KOPT-K1 (cell line): ENCODE measurements around the gene DENND1A.

Experiments used
- H3K27ac ChIP-seq: fragments of 200-600 bp; sonication (generic); 2 replicates; pipeline ENCODE4 v1.5.1; 2016; ENCODE audit warnings: antibody characterized with exemption, mild to moderate bottlenecking, low read depth, low read length; ENCODE audit not compliant: poor library complexity, severe bottlenecking
- H3K36me3 ChIP-seq: fragments of 200-600 bp; sonication (generic); 2 replicates; pipeline ENCODE4 v1.5.1; 2017; ENCODE audit warnings: antibody characterized with exemption, mild to moderate bottlenecking, low read length, moderate library complexity; ENCODE audit not compliant: insufficient read depth
- H3K9me3 ChIP-seq: fragments of 200-600 bp; sonication (generic); 2 replicates; pipeline ENCODE4 v1.5.1; 2017; ENCODE audit warnings: antibody characterized with exemption, low read length, mild to moderate bottlenecking; ENCODE audit not compliant: insufficient read depth, poor library complexity, severe bottlenecking

Gene DENND1A

DNA sequence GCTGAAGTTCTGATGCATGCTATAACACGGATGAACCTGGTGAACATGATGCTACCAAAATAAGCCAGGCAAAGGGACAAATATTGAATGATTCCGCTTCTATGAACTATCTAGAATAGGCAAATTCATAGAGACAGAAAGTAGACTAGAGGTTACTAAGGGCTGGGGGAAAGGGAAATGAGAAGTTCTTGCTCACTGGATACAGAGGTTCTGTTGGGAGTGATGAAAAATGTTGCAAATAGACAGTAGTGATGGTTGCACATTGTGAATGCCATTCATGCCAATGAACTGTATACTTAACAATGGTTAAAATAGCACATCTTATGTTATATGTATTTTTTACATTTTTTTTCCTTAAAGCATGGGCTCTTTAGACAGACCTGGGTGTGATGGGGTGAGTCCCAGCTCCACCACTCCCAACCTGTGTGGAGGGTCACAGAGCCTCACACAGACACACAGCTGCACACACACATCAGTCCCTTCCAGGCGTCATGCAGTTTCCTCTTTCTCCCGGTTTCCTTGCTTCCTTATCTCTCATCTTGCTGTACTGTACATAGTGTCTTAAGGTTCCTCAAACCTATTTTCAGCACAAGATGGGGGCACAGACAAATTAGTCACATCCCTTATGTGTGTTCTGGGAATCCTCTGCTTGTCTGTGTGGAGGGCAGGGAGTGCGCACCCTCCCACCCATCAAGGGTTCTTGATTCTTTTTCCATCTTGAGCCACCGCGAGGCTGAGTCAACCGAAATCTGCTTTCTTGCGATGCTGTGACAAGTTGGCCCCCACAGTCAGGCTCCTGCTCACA is 381.0 kb downstream of the DENND1A start:
- Histone ChIP-seq H3K36me3 (peaks cover 5% of the 10 kb centered on the region; the same call in 1 of the 2 replicates), H3K9me3 (no peaks in the 10 kb centered on the region), H3K27ac (no peak overlapping the region)

DNA sequence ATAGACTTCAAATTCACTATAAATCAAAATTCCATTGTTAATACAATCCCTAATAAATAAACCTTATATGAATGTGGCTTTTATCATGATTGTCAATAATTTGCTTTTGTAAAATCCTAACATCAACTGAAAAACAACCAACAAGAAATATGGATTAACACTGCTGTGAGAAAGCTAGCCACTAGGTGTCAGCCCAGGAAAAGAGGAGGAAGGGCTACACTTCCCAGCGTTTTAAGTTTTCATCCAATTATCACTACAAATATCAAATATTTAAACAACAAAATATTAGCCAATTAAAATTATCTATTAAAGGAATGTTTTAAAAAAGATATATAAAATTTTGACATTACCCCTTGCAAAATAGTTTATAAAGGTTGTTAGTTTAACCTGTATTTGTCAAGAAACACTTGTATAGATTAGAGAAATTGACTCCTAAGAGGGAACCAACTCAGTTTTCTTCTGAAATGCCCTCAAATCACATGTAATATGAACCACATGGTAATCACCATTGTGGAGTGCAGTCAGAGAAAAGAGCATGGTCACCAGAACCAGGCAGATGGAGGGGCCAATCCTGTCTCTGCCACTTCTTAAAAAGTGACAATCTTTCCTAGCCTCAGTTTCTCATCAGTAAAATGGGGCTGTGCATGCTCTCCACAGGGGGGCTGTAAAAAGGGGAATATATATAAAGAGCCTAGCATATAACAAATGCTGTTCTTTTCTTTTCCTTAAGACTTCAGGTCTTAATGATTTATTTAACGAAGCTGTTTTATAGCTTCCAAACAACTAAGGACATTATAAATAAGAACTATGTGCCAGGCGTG is 385.7 kb downstream of the DENND1A start:
- no peak overlapping the region for H3K27ac ChIP-seq
- H3K9me3 ChIP-seq, result no peaks in the 10 kb centered on the region
- peaks cover 5% of the 10 kb centered on the region; the same call in 1 of the 2 replicates for H3K36me3 ChIP-seq

DNA sequence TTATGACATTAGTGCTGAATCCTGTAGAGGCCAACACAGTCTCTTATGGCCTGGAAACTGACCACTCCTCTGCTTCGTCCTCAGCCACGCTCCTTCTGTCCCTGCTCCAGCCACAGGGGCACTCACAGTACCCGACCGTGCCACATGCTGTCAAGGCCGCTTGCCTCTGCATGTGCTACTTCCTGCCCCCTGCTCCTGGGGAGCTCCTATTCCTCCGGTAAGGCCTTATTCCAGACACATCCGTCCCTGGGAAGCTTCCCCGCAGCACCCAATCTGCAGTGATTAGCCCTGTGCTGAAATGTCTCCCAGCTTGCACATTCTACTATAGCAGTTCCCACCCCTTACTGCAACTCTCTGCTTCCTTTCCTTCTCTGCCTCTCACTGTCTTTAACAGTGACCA is 386.4 kb downstream of the DENND1A start:
- Histone ChIP-seq H3K27ac (no peak overlapping the region), H3K36me3 (0 out of 2 replicates have a peak, but pooled peaks cover 5% of the 10 kb centered on the region), H3K9me3 (no peaks in the 10 kb centered on the region)

DNA sequence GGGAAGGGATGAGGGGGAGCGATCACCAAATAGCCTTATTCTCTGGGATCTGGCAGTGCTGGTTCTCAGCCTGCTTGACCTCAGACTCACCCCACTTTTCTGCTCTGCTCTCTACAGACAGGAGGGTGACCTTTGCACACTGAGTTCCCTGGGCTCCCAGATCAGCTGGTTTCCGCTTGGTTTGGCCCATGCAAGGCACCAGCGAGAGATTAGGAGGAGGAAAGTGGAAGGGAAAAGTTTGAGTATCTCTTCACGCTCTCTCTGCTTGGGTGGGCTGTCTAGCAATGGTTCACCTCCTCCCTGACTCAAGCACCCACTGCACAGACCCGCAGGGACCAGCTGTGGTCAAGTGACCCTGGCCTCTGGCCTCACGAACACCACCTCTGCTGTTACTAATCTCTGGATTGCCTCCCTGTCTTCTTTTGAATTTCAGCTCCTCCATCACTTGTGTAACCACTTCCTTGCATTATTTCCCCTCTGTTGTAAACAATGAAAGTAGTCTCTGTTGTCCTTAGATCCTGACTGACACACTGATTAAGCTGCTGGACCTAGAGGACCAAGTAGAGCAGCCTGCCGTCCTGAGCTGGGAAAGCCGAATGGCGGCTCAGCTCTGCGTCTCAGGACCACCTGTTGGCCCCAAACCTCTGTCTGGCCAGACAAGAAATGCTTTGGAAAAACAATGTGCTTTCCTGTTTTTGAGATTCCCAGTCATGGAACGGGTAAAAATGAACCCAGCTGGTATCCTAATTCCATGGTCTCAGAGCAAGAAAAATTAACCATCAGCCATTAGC is 387.3 kb downstream of the DENND1A start:
- Histone ChIP-seq H3K27ac (no peak overlapping the region), H3K9me3 (no peaks in the 10 kb centered on the region), H3K36me3 (no peaks in the 10 kb centered on the region)

DNA sequence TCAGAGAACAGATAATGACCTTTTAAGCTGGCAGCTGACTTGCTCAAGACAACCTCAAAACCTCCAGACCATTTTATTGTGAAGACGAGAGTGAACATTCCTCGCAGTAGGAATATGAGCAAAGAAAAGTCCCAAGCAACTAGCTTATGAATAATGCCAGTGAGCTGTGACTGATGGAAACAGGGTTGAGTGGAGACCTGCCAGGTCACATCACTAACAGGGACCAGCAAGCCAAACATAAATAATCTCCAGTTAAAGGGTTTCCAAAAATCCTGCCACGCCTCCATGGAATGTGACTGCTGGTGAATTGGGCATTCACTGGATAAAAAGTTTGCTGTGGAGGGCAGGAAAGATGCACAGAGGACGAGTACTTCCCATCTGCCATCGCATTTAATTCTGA is 388.5 kb downstream of the DENND1A start:
- no peaks in the 10 kb centered on the region for H3K36me3 ChIP-seq
- H3K9me3 ChIP-seq, result no peaks in the 10 kb centered on the region
- no peak overlapping the region for H3K27ac ChIP-seq

DNA sequence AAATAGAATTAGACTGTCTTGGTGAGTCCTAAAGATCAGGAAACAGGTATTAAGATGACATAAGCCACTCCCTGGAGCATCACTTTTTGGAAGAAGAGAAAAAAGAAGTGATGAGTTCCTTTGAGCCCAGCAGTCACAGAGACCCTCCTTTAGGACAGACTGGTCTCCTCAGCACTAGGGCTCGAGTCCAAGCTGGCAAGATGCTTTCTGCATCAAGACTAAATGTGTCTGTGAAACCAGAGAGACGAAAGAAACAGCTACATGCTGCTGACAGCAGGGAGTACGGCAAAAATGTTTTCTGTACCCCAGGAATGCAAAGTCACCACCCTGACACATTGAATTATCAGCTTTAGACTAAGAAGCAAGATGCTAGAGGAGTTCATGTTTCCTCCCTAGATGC is 389.5 kb downstream of the DENND1A start:
- Histone ChIP-seq H3K9me3 (no peaks in the 10 kb centered on the region), H3K36me3 (no peaks in the 10 kb centered on the region)

DNA sequence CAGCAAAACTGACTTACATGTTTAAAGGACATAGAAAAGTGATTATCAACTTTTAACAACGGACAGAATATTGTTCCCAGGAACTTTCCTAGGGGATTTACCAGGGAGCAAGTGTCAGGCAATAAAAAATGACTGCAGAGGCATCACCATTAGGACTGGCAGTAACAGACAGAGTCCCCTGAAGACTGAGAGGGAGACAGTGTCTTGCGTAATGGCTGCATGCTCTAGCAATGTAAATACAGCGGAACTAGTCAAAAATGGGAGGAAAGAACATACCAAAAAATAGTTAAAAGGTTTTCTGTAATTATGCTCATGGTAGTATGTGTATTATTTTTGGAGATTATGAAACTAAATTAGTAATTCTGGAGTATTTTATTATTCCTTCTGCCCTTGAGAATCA is 392.1 kb downstream of the DENND1A start:
- no peaks in the 10 kb centered on the region for H3K36me3 ChIP-seq
- no peaks in the 10 kb centered on the region for H3K9me3 ChIP-seq
- H3K27ac ChIP-seq, result no peak overlapping the region

More for the DNA sequence above, 389.5 kb downstream of the DENND1A start:
- no peak overlapping the region for H3K27ac ChIP-seq

DNA sequence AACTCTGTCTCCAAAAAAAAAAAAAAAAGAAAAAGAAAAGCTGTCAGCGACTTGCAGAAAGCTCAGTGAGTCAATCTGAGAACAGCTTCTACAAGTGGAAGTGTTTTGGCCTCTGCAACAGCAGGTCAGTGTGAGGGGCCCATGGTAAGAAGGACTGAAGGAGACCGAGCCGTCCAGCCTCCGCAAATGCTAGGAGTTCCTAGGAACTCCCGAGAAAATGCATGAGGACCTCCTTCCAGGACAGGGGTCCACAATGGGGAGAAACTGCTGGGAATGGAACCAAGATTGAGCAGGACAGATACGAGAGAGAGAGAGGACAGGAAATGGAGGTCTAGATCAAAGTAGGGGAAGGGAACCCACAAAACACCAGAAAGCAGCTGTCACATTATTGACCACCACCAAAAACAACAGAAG is 393.5 kb downstream of the DENND1A start:
- H3K36me3 ChIP-seq, result no peaks in the 10 kb centered on the region
- H3K9me3 ChIP-seq, result no peaks in the 10 kb centered on the region
- no peak overlapping the region for H3K27ac ChIP-seq

DNA sequence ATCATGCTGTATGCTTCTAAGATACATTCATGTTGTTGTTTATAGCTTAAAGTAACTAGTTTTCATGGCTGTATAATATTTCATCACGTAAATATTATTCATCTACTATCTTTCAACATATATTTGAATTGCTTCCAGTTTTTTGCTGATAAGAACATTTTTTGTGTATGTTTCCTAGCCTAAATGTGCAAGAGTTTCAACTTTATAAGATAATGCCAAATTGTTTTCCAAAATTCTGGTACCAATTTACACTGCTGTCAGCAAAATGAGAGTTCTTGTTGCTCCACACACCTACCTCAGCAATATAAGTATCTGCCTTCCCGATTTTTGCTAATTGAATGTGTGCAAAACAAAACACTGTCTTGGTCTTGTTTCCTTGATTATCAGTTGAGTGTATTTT is 395.6 kb downstream of the DENND1A start:
- Histone ChIP-seq H3K36me3 (no peaks in the 10 kb centered on the region), H3K9me3 (peaks cover 13% of the 10 kb centered on the region)

DNA sequence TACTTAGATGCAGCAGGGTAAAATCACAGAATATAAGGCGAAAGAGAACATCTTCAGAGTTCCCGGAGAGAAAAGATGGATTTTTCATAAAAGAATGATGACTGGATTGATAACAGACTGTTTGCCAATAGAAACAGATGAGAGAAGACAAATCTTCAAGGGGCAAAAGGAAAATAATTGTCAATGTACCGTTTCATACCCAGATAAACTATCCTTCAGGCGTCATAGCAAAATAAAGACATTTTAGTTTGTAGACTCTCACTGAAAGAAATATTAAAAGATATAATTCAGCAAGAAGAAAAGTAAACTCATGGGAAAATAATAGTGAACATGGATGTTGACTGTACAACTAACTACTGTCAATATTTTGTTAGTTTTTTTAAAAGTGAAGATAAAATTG is 399.7 kb downstream of the DENND1A start:
- no peak overlapping the region for H3K27ac ChIP-seq
- H3K9me3 ChIP-seq, result peaks cover 13% of the 10 kb centered on the region
- no peaks in the 10 kb centered on the region for H3K36me3 ChIP-seq

More for the DNA sequence above, 395.6 kb downstream of the DENND1A start:
- H3K27ac ChIP-seq, result no peak overlapping the region

DNA sequence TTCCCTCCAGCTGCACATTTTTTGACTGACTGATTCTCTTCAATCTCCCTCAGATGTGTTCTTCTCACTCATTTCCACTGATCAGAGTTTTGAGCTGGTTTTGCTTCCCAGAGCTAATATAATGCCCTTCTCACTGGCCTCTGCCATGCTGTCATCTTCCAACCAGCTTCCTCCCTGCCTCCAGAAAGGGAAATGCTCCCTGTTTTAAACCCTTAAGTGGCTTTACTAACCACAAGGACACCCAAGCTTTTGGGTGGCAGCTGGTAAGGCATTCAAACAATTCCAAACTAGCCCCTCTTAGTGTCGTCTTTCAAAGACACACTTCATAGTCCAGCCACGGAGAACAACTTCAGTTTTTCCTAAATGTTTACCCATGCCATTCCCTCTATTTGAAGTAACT is 401.4 kb downstream of the DENND1A start:
- Histone ChIP-seq H3K36me3 (no peaks in the 10 kb centered on the region), H3K9me3 (peaks cover 13% of the 10 kb centered on the region), H3K27ac (no peak overlapping the region)

DNA sequence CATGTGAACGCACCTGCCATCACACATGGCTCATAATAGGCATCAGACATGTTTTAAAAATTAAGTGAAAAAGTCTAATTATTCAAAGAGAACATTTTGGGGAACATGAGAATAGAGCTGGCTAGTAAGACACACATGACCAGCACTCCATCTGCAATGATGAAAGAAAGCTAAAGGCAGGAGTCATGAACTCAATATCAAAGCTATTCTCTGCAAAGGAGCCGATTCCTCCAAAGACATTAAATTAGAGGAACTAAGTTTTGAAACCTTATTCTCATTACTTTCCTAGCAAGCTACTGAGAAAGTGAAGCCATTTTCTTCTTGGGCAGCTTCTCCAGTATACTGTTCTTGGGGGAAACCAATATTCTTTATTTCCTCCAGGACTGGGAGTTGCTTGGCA is 401.9 kb downstream of the DENND1A start:
- H3K9me3 ChIP-seq, result peaks cover 13% of the 10 kb centered on the region
- H3K27ac ChIP-seq, result no peak overlapping the region
- H3K36me3 ChIP-seq, result no peaks in the 10 kb centered on the region

DNA sequence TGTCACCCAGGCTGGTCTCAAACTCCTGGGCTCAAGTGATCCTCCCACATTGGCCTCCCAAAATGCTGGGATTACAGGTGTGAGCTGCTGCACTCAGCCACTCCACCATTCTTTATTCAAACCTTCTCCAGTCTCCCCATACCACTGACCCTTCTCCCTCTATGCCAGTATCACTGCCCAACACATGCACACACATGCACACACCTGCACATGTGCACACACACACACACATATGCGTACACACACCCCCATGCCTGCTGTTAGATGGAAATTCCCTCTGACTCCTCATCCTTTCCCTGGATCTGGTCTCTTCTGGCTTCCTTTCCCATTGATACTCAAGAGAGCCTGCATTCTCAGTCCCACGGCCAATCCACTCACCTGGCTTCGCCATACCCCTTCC is 404.0 kb downstream of the DENND1A start:
- Histone ChIP-seq H3K27ac (no peak overlapping the region), H3K36me3 (no peaks in the 10 kb centered on the region), H3K9me3 (peaks cover 13% of the 10 kb centered on the region)

DNA sequence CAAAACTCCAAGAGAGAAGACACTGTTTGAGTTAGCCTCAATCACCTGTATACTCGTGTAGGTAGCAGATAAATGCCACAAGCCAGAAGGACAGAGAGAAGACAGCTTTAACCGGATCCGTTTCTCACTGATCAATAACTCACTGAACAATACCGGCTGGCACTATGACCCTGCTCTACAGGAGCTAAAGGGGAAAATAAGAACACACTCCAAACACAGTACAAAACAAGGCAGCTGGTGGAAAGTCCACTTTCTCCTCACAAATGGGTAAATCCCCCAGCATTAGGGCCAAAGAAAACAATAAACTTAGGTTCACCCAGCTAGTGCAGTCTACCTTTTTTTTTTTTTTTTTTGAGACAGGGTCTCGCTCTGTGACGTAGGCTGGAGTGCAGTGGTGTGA is 404.5 kb downstream of the DENND1A start:
- Histone ChIP-seq H3K27ac (no peak overlapping the region), H3K9me3 (peaks cover 11% of the 10 kb centered on the region), H3K36me3 (no peaks in the 10 kb centered on the region)

DNA sequence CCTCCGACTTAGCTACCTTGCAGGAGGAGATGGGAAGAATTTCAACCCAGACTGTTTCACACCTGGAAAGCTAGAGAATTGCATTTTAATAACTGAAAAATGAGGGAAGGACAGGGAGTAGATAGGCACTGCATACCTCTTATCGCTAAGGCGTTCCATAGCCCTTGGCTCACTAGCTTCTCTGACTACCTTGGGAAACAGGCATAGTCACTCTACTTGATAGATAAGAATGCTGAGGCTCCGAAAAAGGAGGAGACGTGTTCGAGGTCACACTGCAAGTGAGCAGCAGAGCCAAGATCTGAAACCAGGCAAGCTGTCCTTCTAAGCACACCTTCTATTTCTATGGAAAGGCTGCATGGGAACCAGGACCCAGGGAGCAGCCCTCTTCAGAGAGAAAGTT is 405.1 kb downstream of the DENND1A start:
- no peaks in the 10 kb centered on the region for H3K36me3 ChIP-seq
- H3K9me3 ChIP-seq, result peaks cover 5% of the 10 kb centered on the region
- H3K27ac ChIP-seq, result no peak overlapping the region
